DND-41 (cell line): Measurements from ENCODE around the gene GREB1L.

Experiments
- ATAC-seq: fragments of 200-7000 bp; cut with Tn5 transposase; 3 replicates; pipeline ENCODE4 v1.9.1; 2021; ENCODE audit warnings: low read depth; ENCODE audit not compliant: insufficient read depth
- DNase-seq: peaks from one replicate; pipeline ENCODE4 v3.0.0-alpha.2; 2020
- H2AFZ ChIP-seq: 2 replicates; pipeline ENCODE4 v1.6.0; 2012; ENCODE audit warnings: low read depth, low read length
- H3K27ac ChIP-seq: 2 replicates; pipeline ENCODE4 v1.5.1; 2012; ENCODE audit warnings: low read length, inconsistent platforms
- H3K27me3 ChIP-seq: fragments of 200-600 bp; sonication (generic); 2 replicates; pipeline ENCODE4 v1.6.0; 2012; ENCODE audit warnings: low read length, mild to moderate bottlenecking, inconsistent platforms; ENCODE audit not compliant: insufficient read depth, poor library complexity
- H3K36me3 ChIP-seq: 2 replicates; pipeline ENCODE4 v1.5.1; 2012; ENCODE audit warnings: low read length, inconsistent platforms; ENCODE audit not compliant: insufficient read depth
- H3K4me1 ChIP-seq: 2 replicates; pipeline ENCODE4 v1.5.1; 2012; ENCODE audit warnings: mild to moderate bottlenecking, low read length; ENCODE audit not compliant: insufficient read depth
- H3K4me2 ChIP-seq: 2 replicates; pipeline ENCODE4 v1.6.0; 2012; ENCODE audit warnings: mild to moderate bottlenecking, moderate library complexity, low read length, inconsistent platforms; ENCODE audit not compliant: insufficient read depth
- H3K4me3 ChIP-seq, 2 experiments: fragments of 200-600 bp in 1 of 2; shearing (Covaris generic) in 1 of 2; 2 replicates each; pipeline ENCODE4 v1.5.1; 2012 to 2016; ENCODE audit warnings: inconsistent platforms in 2 of 2, low read length in 2 of 2, mild to moderate bottlenecking in 2 of 2, low read depth in 1 of 2, moderate library complexity in 1 of 2
- H3K79me2 ChIP-seq: 2 replicates; pipeline ENCODE4 v1.6.0; 2012; ENCODE audit warnings: low read length, inconsistent platforms; ENCODE audit not compliant: insufficient read depth
- H3K9ac ChIP-seq: 2 replicates; pipeline ENCODE4 v1.6.0; 2012; ENCODE audit warnings: low read depth, mild to moderate bottlenecking, inconsistent platforms, low read length, moderate library complexity
- H3K9me3 ChIP-seq: 2 replicates; pipeline ENCODE4 v1.5.1; 2012; ENCODE audit warnings: low read length, moderate library complexity, mild to moderate bottlenecking, inconsistent platforms; ENCODE audit not compliant: insufficient read depth, severe bottlenecking
- H4K20me1 ChIP-seq: 2 replicates; pipeline ENCODE4 v1.6.0; 2012; ENCODE audit warnings: low read length; ENCODE audit not compliant: insufficient read depth
- CTCF ChIP-seq: IDR thresholded peaks from 2 replicates; pipeline ENCODE4 v1.5.1; 2012; ENCODE audit warnings: borderline replicate concordance, low read length, moderate library complexity, mild to moderate bottlenecking; ENCODE audit not compliant: poor library complexity, severe bottlenecking; ENCODE audit errors: extremely low read depth
- EZH2 ChIP-seq: IDR thresholded peaks from 3 replicates; pipeline ENCODE4 v1.6.1; 2012; ENCODE audit warnings: borderline replicate concordance, low read depth, mild to moderate bottlenecking, moderate library complexity, low read length, inconsistent platforms; ENCODE audit not compliant: severe bottlenecking

GREB1L gene

DNA sequence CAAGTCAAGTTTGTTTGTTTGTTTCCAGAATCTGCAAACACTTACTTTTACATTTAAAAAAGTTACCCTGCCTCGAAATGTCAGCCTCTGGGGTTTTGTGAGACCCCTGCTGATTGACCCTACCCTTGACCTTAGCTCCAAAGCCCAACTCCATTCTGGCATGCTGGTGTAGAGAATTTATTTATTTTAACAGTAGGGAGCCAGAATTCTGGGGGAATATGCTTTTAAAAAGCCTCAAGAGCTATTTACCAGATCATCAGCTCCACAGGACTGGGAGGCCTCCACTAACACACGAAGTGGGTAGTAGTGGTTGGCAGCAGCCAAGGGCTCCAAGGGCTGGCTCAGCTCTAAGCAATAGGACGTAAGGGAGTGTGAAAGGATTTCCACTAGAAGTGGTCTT, 23.2 kb upstream of the GREB1L start:
- Histone ChIP-seq H3K4me2 (no peak overlapping the region), H3K9ac (no peak overlapping the region), H3K27me3 (peaks cover 4% of the 10 kb centered on the region), H3K9me3 (no peaks in the 10 kb centered on the region), H4K20me1 (no peaks in the 10 kb centered on the region), H3K79me2 (no peaks in the 10 kb centered on the region), H3K36me3 (no peaks in the 10 kb centered on the region), H3K4me1 (no peaks in the 10 kb centered on the region), H2AFZ (no peak overlapping the region), H3K4me3 (no peak overlapping the region), H3K27ac (no peak overlapping the region)
- no peak for TF ChIP-seq CTCF
- no peak for TF ChIP-seq EZH2
- ATAC-seq (no peak), DNase-seq (no peak)

DNA sequence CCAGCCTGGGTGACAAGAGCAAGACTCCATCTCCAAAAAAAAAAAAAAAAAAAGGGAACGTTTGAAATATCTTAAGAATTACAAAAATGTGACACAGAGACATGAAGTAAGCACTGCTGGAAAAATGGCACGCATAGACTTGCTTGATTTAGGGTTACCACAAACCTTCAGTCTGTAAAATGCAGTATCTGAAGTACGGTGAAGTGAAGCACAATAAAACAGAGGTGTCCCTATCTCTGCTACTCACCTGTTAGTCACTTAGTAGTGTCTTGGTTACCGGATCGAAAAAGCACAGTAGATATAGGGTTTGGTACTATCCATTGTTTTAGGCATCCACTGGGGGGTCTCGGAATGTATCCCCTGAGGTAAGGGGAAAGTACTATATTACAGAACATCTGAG, 11.6 kb upstream of the GREB1L start:
- H3K27ac ChIP-seq, result no peak overlapping the region
- H3K4me3 ChIP-seq, result no peak overlapping the region
- no peak overlapping the region for H3K4me2 ChIP-seq
- H3K36me3 ChIP-seq, result no peaks in the 10 kb centered on the region
- no peak overlapping the region for H3K9ac ChIP-seq
- no peaks in the 10 kb centered on the region for H3K79me2 ChIP-seq
- H3K27me3 ChIP-seq, result no peaks in the 10 kb centered on the region
- H2AFZ ChIP-seq, result no peak overlapping the region
- no peak for ATAC-seq
- H4K20me1 ChIP-seq, result no peaks in the 10 kb centered on the region
- no peaks in the 10 kb centered on the region for H3K9me3 ChIP-seq
- TF ChIP-seq EZH2, result no peak
- no peak for TF ChIP-seq CTCF
- no peak for DNase-seq
- no peaks in the 10 kb centered on the region for H3K4me1 ChIP-seq

DNA sequence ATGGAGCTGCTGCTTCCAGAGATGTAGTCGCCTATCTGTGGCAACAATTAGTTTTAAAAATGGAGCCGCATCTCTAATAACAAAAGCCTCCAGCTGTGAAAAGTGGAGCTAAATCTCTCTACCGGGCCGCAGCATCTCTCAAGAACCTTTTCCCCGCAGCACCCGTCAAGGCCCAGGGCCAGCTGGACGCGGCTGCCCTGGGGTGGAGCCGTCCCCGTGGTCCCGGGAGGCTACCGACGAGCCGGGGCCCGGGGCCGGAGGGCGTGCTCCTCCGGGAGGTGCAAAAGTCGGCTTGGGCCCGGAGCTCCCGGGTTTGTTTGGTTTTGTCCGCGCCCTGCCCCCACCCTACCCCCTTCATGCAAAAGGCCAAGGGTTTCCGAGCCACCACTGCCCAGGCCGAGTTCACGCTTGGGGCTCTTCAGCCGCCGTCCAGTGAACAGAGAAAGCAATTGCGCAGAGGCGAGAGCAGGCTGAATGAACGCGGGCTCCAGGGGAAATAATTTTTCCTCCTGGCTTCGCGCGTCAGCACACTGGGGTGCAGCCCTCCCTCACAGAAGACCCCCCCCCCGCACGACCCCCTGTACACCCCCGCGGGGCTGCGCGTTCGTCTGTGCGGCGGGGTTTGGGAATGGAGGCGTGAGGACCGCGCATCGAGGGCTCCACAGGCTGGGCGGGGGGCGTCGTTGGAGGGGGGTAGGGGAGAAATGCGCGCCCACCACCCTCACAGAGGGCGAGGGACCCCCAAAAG, 557 bp upstream of the GREB1L start:
- Histone ChIP-seq H3K4me2 (no peak overlapping the region), H3K9ac (no peak overlapping the region), H3K27me3 (no peaks in the 10 kb centered on the region), H3K36me3 (no peaks in the 10 kb centered on the region), H3K4me1 (no peaks in the 10 kb centered on the region), H3K9me3 (no peaks in the 10 kb centered on the region), H3K79me2 (no peaks in the 10 kb centered on the region), H2AFZ (no peak overlapping the region), H4K20me1 (no peaks in the 10 kb centered on the region), H3K4me3 (no peak overlapping the region), H3K27ac (no peak overlapping the region)
- TF ChIP-seq EZH2, result no peak
- TF ChIP-seq CTCF, result no peak
- DNase-seq (no peak), ATAC-seq (no peak)
